Measurements from ENCODE around the gene CYREN. TPM values are rescaled to one million over a fixed set of nuclear protein-coding genes. Genes with fewer than 3 reads are reported as not detected.
A peak's percentile ranks its signal among the peaks of the same experiment; 100 is the strongest.

The CYREN gene
- total and polyA plus RNA-seq, 2 of the 13 experiments (the other 11 are each of a cell fraction or from before 2014, with no cell fraction given), result 20.7 to 60.7 TPM

GRCh38 chr7:135192914-135193536 lies 22.5 kb upstream of the CYREN start:
- Histone ChIP-seq H3K27me3 (ENCODE audit: control insufficient read depth in 1 of 2, insufficient read depth in 2 of 2, low read length in 2 of 2) (no peaks in the 10 kb centered on the region), H2AFZ (ENCODE audit: low read length) (no peak overlapping the region), H3K9ac (ENCODE audit: insufficient read depth, low read depth, low read length) (no peak overlapping the region), H3K9me3 (ENCODE audit: low read length) (no peaks in the 10 kb centered on the region), H3K27ac (ENCODE audit: extremely low read length, insufficient read depth, low read length) (no peak overlapping the region), H3K36me3 (replicated peaks in 1 of 2; ENCODE audit: control insufficient read depth in 1 of 2, insufficient read depth in 2 of 2, low read length in 2 of 2) (peaks cover 23 to 58% of the 10 kb centered on the region in 2 experiments), H3K4me3 (replicated peaks in 1 of 3; ENCODE audit: insufficient read depth in 1 of 3, low read depth in 2 of 3, low read length in 3 of 3) (no peak overlapping the region), H3K4me1 (ENCODE audit: insufficient read depth, low read length) (peaks cover 12% of the 10 kb centered on the region), H4K20me1 (ENCODE audit: insufficient read depth, low read length) (no peaks in the 10 kb centered on the region), H3K4me2 (ENCODE audit: low read depth, low read length) (no peak overlapping the region), H3K79me2 (ENCODE audit: insufficient read depth, low read length) (no peaks in the 10 kb centered on the region)
- ATAC-seq, result peak; percentile 34
- no peak for TF ChIP-seq SMAD9 (CRISPR knock-in tag; IDR thresholded peaks at IDR 0.05)
- no peak for TF ChIP-seq UBTF (CRISPR knock-in tag; IDR thresholded peaks at IDR 0.05)
- TF ChIP-seq SMC3 (IDR thresholded peaks at IDR 0.05; ENCODE audit: low read length), result no peak
- TF ChIP-seq NR2C2 (CRISPR knock-in tag; IDR thresholded peaks at IDR 0.05; ENCODE audit: borderline replicate concordance), result no peak
- TF ChIP-seq, protein P1, sequence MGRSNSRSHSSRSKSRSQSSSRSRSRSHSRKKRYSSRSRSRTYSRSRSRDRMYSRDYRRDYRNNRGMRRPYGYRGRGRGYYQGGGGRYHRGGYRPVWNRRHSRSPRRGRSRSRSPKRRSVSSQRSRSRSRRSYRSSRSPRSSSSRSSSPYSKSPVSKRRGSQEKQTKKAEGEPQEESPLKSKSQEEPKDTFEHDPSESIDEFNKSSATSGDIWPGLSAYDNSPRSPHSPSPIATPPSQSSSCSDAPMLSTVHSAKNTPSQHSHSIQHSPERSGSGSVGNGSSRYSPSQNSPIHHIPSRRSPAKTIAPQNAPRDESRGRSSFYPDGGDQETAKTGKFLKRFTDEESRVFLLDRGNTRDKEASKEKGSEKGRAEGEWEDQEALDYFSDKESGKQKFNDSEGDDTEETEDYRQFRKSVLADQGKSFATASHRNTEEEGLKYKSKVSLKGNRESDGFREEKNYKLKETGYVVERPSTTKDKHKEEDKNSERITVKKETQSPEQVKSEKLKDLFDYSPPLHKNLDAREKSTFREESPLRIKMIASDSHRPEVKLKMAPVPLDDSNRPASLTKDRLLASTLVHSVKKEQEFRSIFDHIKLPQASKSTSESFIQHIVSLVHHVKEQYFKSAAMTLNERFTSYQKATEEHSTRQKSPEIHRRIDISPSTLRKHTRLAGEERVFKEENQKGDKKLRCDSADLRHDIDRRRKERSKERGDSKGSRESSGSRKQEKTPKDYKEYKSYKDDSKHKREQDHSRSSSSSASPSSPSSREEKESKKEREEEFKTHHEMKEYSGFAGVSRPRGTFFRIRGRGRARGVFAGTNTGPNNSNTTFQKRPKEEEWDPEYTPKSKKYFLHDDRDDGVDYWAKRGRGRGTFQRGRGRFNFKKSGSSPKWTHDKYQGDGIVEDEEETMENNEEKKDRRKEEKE (IDR thresholded peaks at IDR 0.05), result no peak
- 95% methylated on average over 9 of the region's 11 CpGs for WGBS (ENCODE audit: low lambda C conversion rate)
- DNase-seq (ENCODE audit: low spot score), result no peak
- POLR2A ChIA-PET, result no interaction called here
- in situ Hi-C loops (cut with HindIII; ENCODE audit: extremely low pct_ligation_motif_present, low pct_unique_long_range_greater_than_20kb) (no loop called here), intact Hi-C loops (cut with micrococcal nuclease; ENCODE audit: unreplicated experiment) (no loop called here)
- CTCF ChIA-PET (ENCODE audit: low intra/inter-chr PET ratio, low total read pairs), result no interaction called here
- no peak for FAIRE-seq
- BruUV-seq (replicated peaks), result no TSS peak
